Karpas-422 (cell line): Measurements from ENCODE around the gene MICAL3. TPM values are rescaled to one million over a fixed set of nuclear protein-coding genes. Genes with fewer than 3 reads are reported as not detected.

Source experiments
- DNase-seq: peaks from one replicate; pipeline ENCODE4 v3.0.0-alpha.2; 2015
- H2AFZ ChIP-seq: fragments of 200-600 bp; sonication (generic); 2 replicates; pipeline ENCODE4 v1.6.1; 2014; ENCODE audit warnings: antibody characterized with exemption, low read length, mixed read lengths
- H3K27ac ChIP-seq: fragments of 200-600 bp; sonication (generic); 2 replicates; pipeline ENCODE4 v1.5.1; 2014; ENCODE audit warnings: mild to moderate bottlenecking, low read length, moderate library complexity
- H3K27me3 ChIP-seq: fragments of 200-600 bp; sonication (generic); 2 replicates; pipeline ENCODE4 v1.6.1; 2014; ENCODE audit warnings: low read length, mixed read lengths
- H3K36me3 ChIP-seq: fragments of 200-600 bp; sonication (generic); 2 replicates; pipeline ENCODE4 v1.6.1; 2014; ENCODE audit warnings: low read length, mixed read lengths; ENCODE audit not compliant: insufficient read depth
- H3K4me1 ChIP-seq: fragments of 200-600 bp; sonication (generic); 2 replicates; pipeline ENCODE4 v1.6.1; 2014; ENCODE audit warnings: mild to moderate bottlenecking, low read length, mixed read lengths
- H3K4me2 ChIP-seq: fragments of 200-600 bp; sonication (generic); 2 replicates; pipeline ENCODE4 v1.6.1; 2014; ENCODE audit warnings: low read length, low read depth, mild to moderate bottlenecking; ENCODE audit not compliant: poor library complexity, severe bottlenecking
- H3K4me3 ChIP-seq: fragments of 200-600 bp; sonication (generic); 2 replicates; pipeline ENCODE4 v1.5.1; 2014; ENCODE audit warnings: mild to moderate bottlenecking, antibody characterized with exemption, low read length, mixed read lengths
- H3K79me2 ChIP-seq: fragments of 200-600 bp; sonication (generic); 2 replicates; pipeline ENCODE4 v1.6.1; 2014; ENCODE audit warnings: mild to moderate bottlenecking, low read length, mixed read lengths
- H3K9ac ChIP-seq: fragments of 200-600 bp; sonication (generic); 2 replicates; pipeline ENCODE4 v1.6.0; 2014; ENCODE audit warnings: low read length
- H3K9me2 ChIP-seq: fragments of 200-600 bp; sonication (generic), shearing (Covaris generic); replicated peaks from 2 replicates; pipeline ENCODE4 v1.6.0; 2014; ENCODE audit warnings: mild to moderate bottlenecking, low read length, moderate library complexity; ENCODE audit not compliant: insufficient read depth
- H3K9me3 ChIP-seq: fragments of 300-700, 200-600 bp; sonication (generic); 2 replicates; pipeline ENCODE4 v1.6.1; 2014; ENCODE audit warnings: low read length, mixed read lengths
- H4K20me1 ChIP-seq: fragments of 200-600 bp; sonication (generic); 2 replicates; pipeline ENCODE4 v1.6.1; 2014; ENCODE audit warnings: mild to moderate bottlenecking, antibody characterized with exemption, low read length, low read depth; ENCODE audit not compliant: insufficient read depth
- total RNA-seq: library from RNA; depleted of rRNA; stranded (reverse); fragments of >200 nt; shearing (Covaris generic); gene quantifications from 2 replicates; pipeline ENCODE4 v1.2.3, GENCODE V29; 2014; ENCODE audit warnings: low replicate concordance

Gene MICAL3
- total RNA-seq, 1 experiment from 2014 or later, result 54.9 TPM

DNA sequence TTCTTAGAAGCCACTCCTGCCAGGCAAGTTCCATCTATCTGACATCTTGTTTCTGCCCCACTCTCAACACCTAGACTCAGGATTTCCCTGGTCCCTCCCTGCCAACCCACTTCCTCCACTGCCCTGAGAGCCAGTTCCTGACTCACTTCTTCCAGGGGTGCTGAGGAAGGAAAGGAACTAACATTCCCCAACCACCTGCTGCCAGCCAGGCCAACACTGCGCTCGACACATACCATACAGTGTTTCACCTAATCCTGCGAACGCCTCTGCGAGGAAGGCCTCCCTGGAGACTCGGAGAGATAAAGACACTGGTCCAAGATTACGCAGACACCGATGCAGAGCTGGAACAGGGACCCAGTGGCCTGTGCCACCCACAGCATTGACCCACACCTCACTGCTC, 40.2 kb downstream of the MICAL3 start:
- Histone ChIP-seq H3K27ac (no peak overlapping the region), H4K20me1 (peaks cover 61% of the 10 kb centered on the region; the same call in 1 of the 2 replicates), H3K36me3 (peaks cover 10% of the 10 kb centered on the region; the same call in 1 of the 2 replicates), H3K4me3 (no peak overlapping the region), H3K9me2 (no peaks in the 10 kb centered on the region), H3K9me3 (no peaks in the 10 kb centered on the region), H2AFZ (no peak overlapping the region), H3K4me1 (peaks cover 79% of the 10 kb centered on the region), H3K79me2 (peaks cover 99% of the 10 kb centered on the region), H3K4me2 (no peak overlapping the region), H3K9ac (no peak overlapping the region), H3K27me3 (no peaks in the 10 kb centered on the region)
- no peak for DNase-seq

DNA sequence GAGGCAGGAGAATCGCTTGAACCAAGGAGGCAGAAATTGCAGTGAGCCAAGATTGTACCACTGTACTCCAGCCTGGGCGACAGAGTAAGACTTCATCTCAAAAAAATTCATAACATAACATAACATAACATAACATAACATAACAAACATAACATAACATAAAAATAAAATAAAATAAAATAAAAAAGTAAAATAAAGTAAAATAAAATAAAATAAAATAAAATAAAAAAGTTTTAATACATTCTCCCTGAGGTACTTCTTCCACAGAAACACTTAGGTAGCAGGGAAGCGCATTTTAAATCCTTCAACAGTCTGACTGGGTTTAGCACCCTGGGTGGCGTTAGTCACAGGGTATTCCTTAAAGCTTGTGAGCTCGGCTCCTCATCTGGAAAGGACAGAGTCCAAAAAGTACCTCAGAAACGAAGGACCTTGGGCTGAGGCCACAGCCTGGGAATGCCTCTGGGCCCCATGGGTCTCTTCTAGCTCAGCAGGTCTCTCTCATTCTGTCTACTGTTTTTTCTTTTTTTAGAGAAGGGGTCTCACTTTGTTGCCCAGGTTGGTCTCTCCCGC, 41.7 kb downstream of the MICAL3 start:
- Histone ChIP-seq H3K4me3 (no peak overlapping the region), H3K79me2 (peaks cover 99% of the 10 kb centered on the region), H3K9ac (no peak overlapping the region), H4K20me1 (peaks cover 58% of the 10 kb centered on the region), H3K9me3 (no peaks in the 10 kb centered on the region), H3K27me3 (no peaks in the 10 kb centered on the region), H3K4me2 (no peak overlapping the region), H3K4me1 (peaks cover 68% of the 10 kb centered on the region), H2AFZ (no peak overlapping the region), H3K9me2 (no peaks in the 10 kb centered on the region), H3K27ac (no peak overlapping the region), H3K36me3 (peaks cover 10% of the 10 kb centered on the region; the same call in 1 of the 2 replicates)
- DNase-seq, result no peak

DNA sequence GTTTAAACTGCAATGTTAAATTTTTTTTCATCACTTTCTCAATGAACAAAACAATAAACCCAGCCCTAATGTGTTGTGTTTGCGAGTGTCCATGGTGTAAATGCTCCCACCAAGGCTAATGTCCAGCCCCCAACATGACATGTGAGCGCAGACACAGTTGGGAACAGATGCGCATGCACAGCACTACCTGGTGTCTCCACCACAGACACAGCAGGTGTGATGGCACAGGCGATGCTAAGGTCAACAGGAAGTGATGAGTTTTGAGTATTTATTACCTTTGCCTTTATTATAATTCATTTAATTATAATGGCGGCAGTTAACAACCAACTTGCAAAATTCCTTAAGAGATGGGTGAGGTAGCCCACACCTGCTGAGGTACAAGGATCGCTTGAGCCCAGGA, 42.9 kb downstream of the MICAL3 start:
- no peak overlapping the region for H3K4me3 ChIP-seq
- no peaks in the 10 kb centered on the region for H3K9me2 ChIP-seq
- peak overlapping the region; percentile 30; the same call in 1 of the 2 replicates for H3K27ac ChIP-seq
- peaks cover 64% of the 10 kb centered on the region for H3K4me1 ChIP-seq
- H3K9me3 ChIP-seq, result no peaks in the 10 kb centered on the region
- H3K9ac ChIP-seq, result no peak overlapping the region
- peaks cover 99% of the 10 kb centered on the region for H3K79me2 ChIP-seq
- no peak overlapping the region for H3K4me2 ChIP-seq
- no peak for DNase-seq
- H2AFZ ChIP-seq, result no peak overlapping the region
- H3K36me3 ChIP-seq, result peaks cover 10% of the 10 kb centered on the region; the same call in 1 of the 2 replicates
- H3K27me3 ChIP-seq, result no peaks in the 10 kb centered on the region
- peaks cover 56% of the 10 kb centered on the region for H4K20me1 ChIP-seq

GRCh38 chr22:17980638-17981051, 43.7 kb downstream of the MICAL3 start:
- H3K79me2 ChIP-seq, result peaks cover 97% of the 10 kb centered on the region
- H3K27ac ChIP-seq, result 0 out of 2 replicates have a peak overlapping the region, but pooled peaks have one; percentile 30
- H3K4me2 ChIP-seq, result no peak overlapping the region
- H3K4me3 ChIP-seq, result no peak overlapping the region
- H3K9me2 ChIP-seq, result no peaks in the 10 kb centered on the region
- H3K4me1 ChIP-seq, result peaks cover 63% of the 10 kb centered on the region
- H3K36me3 ChIP-seq, result peaks cover 10% of the 10 kb centered on the region; the same call in 1 of the 2 replicates
- no peak overlapping the region for H3K9ac ChIP-seq
- H2AFZ ChIP-seq, result no peak overlapping the region
- H3K27me3 ChIP-seq, result no peaks in the 10 kb centered on the region
- H3K9me3 ChIP-seq, result no peaks in the 10 kb centered on the region
- H4K20me1 ChIP-seq, result peaks cover 55% of the 10 kb centered on the region
- DNase-seq, result no peak

DNA sequence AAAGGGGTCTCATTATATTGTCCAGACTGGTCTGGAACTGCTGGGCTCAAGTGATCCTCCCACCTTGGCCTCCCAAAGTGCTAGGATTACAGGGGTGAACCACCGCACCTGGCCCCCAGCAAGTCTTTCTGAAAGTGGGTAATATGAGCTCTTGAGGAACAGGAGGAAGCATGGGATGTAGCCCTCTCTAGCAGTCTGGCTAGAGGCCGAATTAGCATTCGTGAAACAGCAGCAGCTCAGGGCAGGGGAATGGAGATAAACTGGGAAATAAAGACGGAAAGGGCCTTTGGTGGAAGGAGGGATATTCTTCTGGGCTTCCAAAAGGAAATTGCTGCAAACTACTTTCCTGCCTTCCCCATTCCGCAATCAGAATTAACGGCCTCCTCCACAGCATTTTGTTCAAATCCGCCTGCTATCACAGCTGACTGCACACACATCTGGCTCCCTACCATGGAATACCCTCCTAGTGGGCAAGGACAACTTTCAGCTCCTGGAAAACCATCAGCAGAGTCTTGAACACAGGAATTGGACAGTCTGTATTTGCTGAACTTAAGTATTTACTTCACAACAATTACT, 44.3 kb downstream of the MICAL3 start:
- peaks cover 50% of the 10 kb centered on the region for H4K20me1 ChIP-seq
- no peaks in the 10 kb centered on the region for H3K9me2 ChIP-seq
- no peak overlapping the region for H3K9ac ChIP-seq
- peaks cover 97% of the 10 kb centered on the region for H3K79me2 ChIP-seq
- H3K4me3 ChIP-seq, result no peak overlapping the region
- no peaks in the 10 kb centered on the region for H3K9me3 ChIP-seq
- no peak overlapping the region for H3K4me2 ChIP-seq
- H3K4me1 ChIP-seq, result peaks cover 63% of the 10 kb centered on the region
- DNase-seq, result no peak
- no peak overlapping the region for H3K27ac ChIP-seq
- no peaks in the 10 kb centered on the region for H3K27me3 ChIP-seq
- H2AFZ ChIP-seq, result no peak overlapping the region
- H3K36me3 ChIP-seq, result peaks cover 10% of the 10 kb centered on the region; the same call in 1 of the 2 replicates

GRCh38 chr22:17978027-17978426, 46.3 kb downstream of the MICAL3 start:
- Histone ChIP-seq H3K27me3 (no peaks in the 10 kb centered on the region), H3K9me2 (no peaks in the 10 kb centered on the region), H3K4me3 (no peak overlapping the region), H3K9ac (no peak overlapping the region), H4K20me1 (peaks cover 39% of the 10 kb centered on the region), H3K9me3 (no peaks in the 10 kb centered on the region), H3K27ac (no peak overlapping the region), H3K4me2 (no peak overlapping the region), H3K79me2 (peaks cover 97% of the 10 kb centered on the region), H3K36me3 (peaks cover 6% of the 10 kb centered on the region; the same call in 1 of the 2 replicates), H3K4me1 (peaks cover 64% of the 10 kb centered on the region), H2AFZ (no peak overlapping the region)
- DNase-seq, result no peak

GRCh38 chr22:17977371-17977770, 47.0 kb downstream of the MICAL3 start:
- no peaks in the 10 kb centered on the region for H3K9me3 ChIP-seq
- no peak for DNase-seq
- H3K4me2 ChIP-seq, result no peak overlapping the region
- peaks cover 67% of the 10 kb centered on the region for H3K4me1 ChIP-seq
- no peak overlapping the region for H2AFZ ChIP-seq
- peaks cover 98% of the 10 kb centered on the region for H3K79me2 ChIP-seq
- peak overlapping the region; percentile 39; the same call in 1 of the 2 replicates for H3K27ac ChIP-seq
- no peaks in the 10 kb centered on the region for H3K9me2 ChIP-seq
- H3K9ac ChIP-seq, result no peak overlapping the region
- H3K27me3 ChIP-seq, result no peaks in the 10 kb centered on the region
- no peak overlapping the region for H3K4me3 ChIP-seq
- H4K20me1 ChIP-seq, result peaks cover 36% of the 10 kb centered on the region
- peaks cover 6% of the 10 kb centered on the region; the same call in 1 of the 2 replicates for H3K36me3 ChIP-seq

DNA sequence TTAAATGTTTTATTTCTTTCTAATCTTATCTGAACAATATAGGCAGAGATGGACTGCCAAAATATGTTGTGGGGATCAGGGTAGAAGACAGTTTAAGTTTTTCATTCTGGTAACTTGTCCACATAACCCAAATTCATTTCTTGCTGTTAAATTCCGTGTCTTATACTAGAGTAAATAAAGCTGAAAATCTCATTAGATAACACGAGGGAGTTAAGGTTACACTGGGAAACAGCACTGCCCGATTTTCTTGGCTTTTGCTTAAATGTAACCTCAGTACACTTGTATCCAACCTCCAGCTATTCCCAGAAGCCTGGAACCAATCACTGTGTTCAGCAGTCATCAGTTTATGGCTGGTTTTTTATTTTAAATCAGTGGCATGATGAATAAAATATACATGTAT, 48.2 kb downstream of the MICAL3 start:
- Histone ChIP-seq H3K27me3 (no peaks in the 10 kb centered on the region), H3K36me3 (peaks cover 6% of the 10 kb centered on the region; the same call in 1 of the 2 replicates), H4K20me1 (peaks cover 25% of the 10 kb centered on the region), H3K4me2 (peak overlapping the region; percentile 21), H2AFZ (no peak overlapping the region), H3K9ac (no peak overlapping the region), H3K79me2 (peaks cover 98% of the 10 kb centered on the region), H3K4me3 (no peak overlapping the region), H3K27ac (peak overlapping the region; percentile 46), H3K9me2 (no peaks in the 10 kb centered on the region), H3K9me3 (no peaks in the 10 kb centered on the region), H3K4me1 (peaks cover 68% of the 10 kb centered on the region)
- no peak for DNase-seq
